Lower leg skin (tissue), 4 donors: ENCODE measurements around the gene MRPL54. TPM values are rescaled to one million over a fixed set of nuclear protein-coding genes. Genes with fewer than 3 reads are reported as not detected.

Experiments used
- DNase-seq, 2 donors: peaks; one replicate each; pipeline ENCODE4 v3.0.0-alpha.2; 2019; ENCODE audit warnings: low spot score in 2 of 2
- H3K4me3 ChIP-seq: fragments of 200-600 bp; sonication (generic); 2 replicates; pipeline ENCODE4 v1.5.1; 2017; ENCODE audit warnings: mild to moderate bottlenecking, low read depth; ENCODE audit not compliant: poor library complexity, severe bottlenecking
- CTCF ChIP-seq, 3 donors: fragments of 450-650 bp; IDR thresholded peaks; one replicate each; pipeline ENCODE4 v1.5.1; 2016; ENCODE audit warnings: antibody characterized with exemption in 3 of 3, mild to moderate bottlenecking in 3 of 3, moderate library complexity in 2 of 3
- POLR2A ChIP-seq, 2 donors: fragments of 450-650 bp; IDR thresholded peaks; one replicate each; pipeline ENCODE4 v1.6.1; 2016 to 2017; ENCODE audit warnings: antibody characterized with exemption in 2 of 2, mild to moderate bottlenecking in 1 of 2, moderate library complexity in 1 of 2
- WGBS, 2 donors: methylation state at CpG; one replicate each; pipeline ENCODE4 v1.1.5; 2018; 5-methylcytosine and 5-hydroxymethylcytosine counted together
- intact Hi-C: fragments of 100-400 bp; cut with DNase I; formaldehyde crosslinking; loops from one replicate; pipeline ENCODE4 v1.15.0; 2023; ENCODE audit warnings: low total_unique reads
- total RNA-seq, 4 donors: library from RNA; depleted of rRNA; stranded (reverse); fragments of >200 nt; gene quantifications; one replicate each; pipeline ENCODE4 v1.1.0, GENCODE V29; 2016

Gene MRPL54
- 10 to 100 TPM; 45.0 to 72.8 (median 53.9) TPM for total RNA-seq

DNA sequence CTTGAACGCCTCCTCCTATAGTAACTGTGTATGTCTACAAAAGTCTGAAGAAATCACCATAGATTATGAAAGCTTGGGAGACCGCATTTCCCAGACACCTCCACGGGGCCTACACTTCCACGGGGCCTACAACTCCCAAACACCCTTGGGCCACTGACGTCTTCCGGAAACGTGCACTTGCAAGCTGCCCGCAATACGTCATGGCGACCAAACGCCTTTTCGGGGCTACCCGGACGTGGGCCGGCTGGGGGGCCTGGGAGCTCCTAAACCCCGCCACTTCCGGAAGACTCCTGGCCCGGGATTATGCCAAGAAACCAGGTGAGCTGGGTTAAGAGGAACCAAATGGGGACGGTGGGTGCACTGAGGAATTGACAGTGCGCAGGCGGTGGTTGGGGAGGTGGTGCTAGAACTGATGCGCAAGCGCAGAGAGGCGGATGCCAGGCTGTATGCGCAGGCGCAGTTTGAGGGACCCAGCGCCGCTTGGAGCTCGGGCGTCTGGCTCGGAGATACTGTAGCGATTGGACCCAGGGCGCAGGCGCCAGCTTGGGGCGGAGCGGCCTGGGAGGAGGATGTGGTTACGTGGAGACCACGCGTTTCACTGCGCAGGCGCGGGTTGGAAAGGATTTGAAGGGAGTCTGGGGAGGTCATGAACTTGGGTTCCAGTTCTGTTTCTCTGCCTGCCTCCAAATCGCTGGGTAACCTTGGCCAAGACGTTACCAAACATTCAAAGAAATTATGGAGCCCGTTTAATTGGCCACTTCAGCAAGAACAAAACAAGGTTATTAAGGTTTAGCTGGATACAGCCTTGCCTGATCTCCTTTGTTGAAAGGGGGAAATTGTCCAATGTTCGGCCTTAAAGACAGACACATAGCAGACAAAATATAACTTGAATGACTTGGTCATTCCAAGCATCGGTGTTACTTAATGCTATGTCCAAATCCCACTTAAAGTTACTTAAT lies at the start of gene MRPL54:
Gene MRPL54, plus strand, starts transcription at position 182 of the 959 bp plus-strand sequence. Its CDS starts 19 bp downstream, at position 201.
- 3% methylated on average over 47 of the region's 47 CpGs for WGBS, 2 donors
- peak; percentile 99 to 100 for DNase-seq
- peak within 1 kb of the TSS; percentile 61 for H3K4me3 ChIP-seq
- intact Hi-C loops = no loop called here
- TF ChIP-seq CTCF (IDR thresholded peaks at IDR 0.05) = peak in 1 of 3 donors; percentile 18
- peak in 1 of 2 donors; percentile 59 for TF ChIP-seq POLR2A (IDR thresholded peaks at IDR 0.05)

GRCh38 chr19:3716147-3716668 lies 46.3 kb upstream of the MRPL54 start:
- DNase-seq = no peak
- TF ChIP-seq POLR2A (IDR thresholded peaks at IDR 0.05) = no peak
- TF ChIP-seq CTCF (IDR thresholded peaks at IDR 0.05) = no peak
- intact Hi-C loops = no loop called here
- 81 to 83% methylated on average over 16 of the region's 16 CpGs for WGBS, 2 donors
- H3K4me3 ChIP-seq = no peak overlapping the region

DNA sequence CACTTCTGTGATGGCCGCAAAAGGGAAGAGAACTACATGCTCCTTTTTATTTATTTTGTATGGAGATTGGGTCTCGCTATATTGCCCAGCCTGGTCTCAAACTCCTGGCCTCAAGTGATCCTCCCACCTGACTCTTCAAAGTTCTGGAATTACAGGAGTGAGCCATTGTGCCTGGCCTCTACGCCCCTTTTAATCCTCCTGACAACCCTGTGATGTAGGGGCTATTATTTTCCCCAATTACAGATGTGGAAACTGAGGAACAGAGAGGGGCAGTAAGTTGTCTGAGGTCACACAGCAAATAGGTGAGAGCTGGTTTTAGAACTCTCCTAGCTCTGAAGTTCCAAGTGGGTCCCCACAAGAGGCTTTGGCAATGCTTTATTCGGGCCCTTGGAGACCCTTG lies 42.6 kb upstream of the MRPL54 start:
- whole genome bisulfite sequencing, 2 donors = 86 to 88% methylated on average over 4 of the region's 4 CpGs

DNA sequence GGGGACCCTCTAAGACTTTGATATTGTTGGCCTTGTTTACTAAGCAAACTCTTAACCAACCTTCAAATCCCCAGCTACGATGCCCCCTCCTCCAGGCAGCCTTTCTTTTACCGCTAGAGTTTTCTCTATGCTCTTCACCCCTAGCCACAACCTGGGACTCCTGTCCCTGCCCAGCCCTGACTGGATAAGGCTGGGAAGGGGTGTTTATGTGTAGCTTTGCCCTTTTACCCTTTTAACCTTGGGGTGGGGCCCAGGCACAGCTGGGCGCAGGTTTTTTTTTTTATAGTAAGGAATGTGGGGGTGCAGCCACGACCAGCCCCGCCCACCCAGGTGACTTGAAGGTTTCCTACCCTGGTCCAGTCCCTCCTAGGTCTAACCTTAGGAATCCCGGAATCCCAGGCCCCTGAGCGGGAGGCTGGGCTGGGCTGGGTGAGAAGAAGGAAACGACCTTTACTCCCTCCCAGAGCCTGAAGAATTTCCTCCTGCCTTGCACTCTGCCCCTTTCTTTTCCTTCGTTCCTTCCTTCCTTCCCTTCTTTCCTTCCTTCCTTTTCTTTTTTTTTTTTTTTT lies 42.0 kb upstream of the MRPL54 start:
- DNase-seq = no peak
- no peak overlapping the region for H3K4me3 ChIP-seq
- 14 to 19% methylated on average over 9 of the region's 9 CpGs for WGBS, 2 donors
- TF ChIP-seq CTCF (IDR thresholded peaks at IDR 0.05) (no peak), POLR2A (IDR thresholded peaks at IDR 0.05) (no peak)
- intact Hi-C loops = no loop called here

More for the DNA sequence above, 42.6 kb upstream of the MRPL54 start:
- DNase-seq = no peak
- intact Hi-C loops = no loop called here
- no peak overlapping the region for H3K4me3 ChIP-seq
- no peak for TF ChIP-seq POLR2A (IDR thresholded peaks at IDR 0.05)
- TF ChIP-seq CTCF (IDR thresholded peaks at IDR 0.05) = no peak

DNA sequence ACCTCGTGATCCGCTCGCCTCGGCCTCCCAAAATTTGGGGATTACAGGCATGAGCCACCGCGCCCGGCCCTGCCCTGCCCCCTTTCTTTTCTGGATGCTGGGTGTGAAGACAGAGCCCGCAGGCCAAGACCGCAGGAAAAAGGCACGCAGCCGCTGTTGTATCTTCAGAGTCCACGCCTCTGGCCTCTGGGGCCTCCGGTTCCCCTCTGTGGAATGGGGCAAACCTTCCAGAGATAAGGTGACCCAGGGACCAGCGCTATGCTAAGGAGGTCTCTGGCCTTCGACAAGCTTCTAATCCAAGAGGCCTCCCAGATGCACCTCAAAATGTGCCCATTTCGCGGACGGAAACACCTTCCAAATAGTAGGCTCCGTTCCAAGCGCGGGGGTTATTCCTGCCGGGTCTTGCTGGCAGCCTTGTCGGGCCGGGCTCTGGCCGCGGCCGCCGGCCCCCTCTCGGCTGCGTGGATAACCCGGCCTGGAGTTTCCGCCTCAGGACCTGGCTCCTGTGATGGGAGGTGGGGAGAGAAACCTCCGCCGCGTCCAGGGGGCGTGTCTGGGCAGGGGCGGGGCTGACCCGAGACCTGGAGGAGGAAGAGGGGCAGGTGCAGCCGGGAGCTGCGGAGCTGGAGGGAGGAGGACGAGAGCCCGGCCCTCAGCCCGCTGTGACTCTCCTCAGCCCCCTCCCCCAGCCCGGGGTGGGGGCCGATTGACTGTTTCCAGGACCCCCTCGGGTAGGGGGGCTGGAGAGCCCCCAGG lies 41.2 kb upstream of the MRPL54 start:
- intact Hi-C loops = no loop called here
- WGBS, 2 donors = 14 to 16% methylated on average over 41 to 46 of the region's 46 CpGs
- peak; percentile 69 to 95 for DNase-seq

More for the DNA sequence above, 41.2 kb upstream of the MRPL54 start:
- H3K4me3 ChIP-seq = no peak overlapping the region
- TF ChIP-seq POLR2A (IDR thresholded peaks at IDR 0.05) = no peak
- no peak for TF ChIP-seq CTCF (IDR thresholded peaks at IDR 0.05)
